WTC11 (cell line): ENCODE data around the gene RFX8.

Experiments
- CTCF ChIP-seq: fragments of 200-600 bp; IDR thresholded peaks from 2 replicates; pipeline ENCODE4 v1.8.0; 2022; ENCODE audit warnings: antibody characterized with exemption
- FOXK1 ChIP-seq: sonication (generic); formaldehyde crosslinking; IDR thresholded peaks from 2 replicates; pipeline ENCODE4 v1.8.0; 2022; ENCODE audit warnings: mild to moderate bottlenecking, moderate library complexity, missing genetic modification reagents
- MLX ChIP-seq: sonication (generic); formaldehyde crosslinking; IDR thresholded peaks from 2 replicates; pipeline ENCODE4 v1.8.1; 2023; ENCODE audit warnings: mild to moderate bottlenecking, missing genetic modification reagents, moderate library complexity
- NFE2L1 ChIP-seq: sonication (generic); formaldehyde crosslinking; IDR thresholded peaks from 2 replicates; pipeline ENCODE4 v1.8.1; 2023; ENCODE audit warnings: missing genetic modification reagents
- NR2C2 ChIP-seq: sonication (generic); formaldehyde crosslinking; IDR thresholded peaks from 2 replicates; pipeline ENCODE4 v1.8.0; 2022; ENCODE audit warnings: mild to moderate bottlenecking, missing genetic modification reagents
- RELA ChIP-seq: sonication (generic); formaldehyde crosslinking; IDR thresholded peaks from 2 replicates; pipeline ENCODE4 v1.8.1; 2022; ENCODE audit warnings: missing genetic modification reagents, mild to moderate bottlenecking, borderline replicate concordance
- STAT6 ChIP-seq: sonication (generic); formaldehyde crosslinking; conservative IDR thresholded peaks from 2 replicates; pipeline ENCODE4 v1.8.1; 2023; ENCODE audit warnings: mild to moderate bottlenecking, low read depth, missing genetic modification reagents, moderate library complexity
- USF2 ChIP-seq: sonication (generic); formaldehyde crosslinking; IDR thresholded peaks from 2 replicates; pipeline ENCODE4 v1.8.1; 2023; ENCODE audit warnings: mild to moderate bottlenecking, missing genetic modification reagents, moderate library complexity
- ZNF263 ChIP-seq: sonication (generic); formaldehyde crosslinking; IDR thresholded peaks from 2 replicates; pipeline ENCODE4 v1.8.1; 2022; ENCODE audit warnings: low read depth, mild to moderate bottlenecking, moderate library complexity, missing genetic modification reagents
- ZNF532 ChIP-seq: fragments of 250-450 bp; sonication (Bioruptor Pico); IDR thresholded peaks from 2 replicates; pipeline ENCODE4 v1.9.0; 2021; ENCODE audit warnings: mild to moderate bottlenecking, borderline replicate concordance
- TF ChIP-seq, protein P1 (sequence below): sonication (generic); formaldehyde crosslinking; IDR thresholded peaks from 2 replicates; pipeline ENCODE4 v1.8.0; 2022; ENCODE audit warnings: missing genetic modification reagents
- TF ChIP-seq, protein P2 (sequence below): sonication (generic); formaldehyde crosslinking; IDR thresholded peaks from 2 replicates; pipeline ENCODE4 v1.8.1; 2022; ENCODE audit warnings: low read depth, missing genetic modification reagents, borderline replicate concordance
- TF ChIP-seq, protein P3 (sequence below): sonication (generic); formaldehyde crosslinking; IDR thresholded peaks from 2 replicates; pipeline ENCODE4 v1.8.0; 2022; ENCODE audit warnings: mild to moderate bottlenecking, missing genetic modification reagents

- TF ChIP-seq CTCF, result no peak
- no peak for TF ChIP-seq RELA (CRISPR knock-in tag)
- TF ChIP-seq USF2 (CRISPR knock-in tag), result no peak
- TF ChIP-seq NR2C2 (CRISPR knock-in tag), result no peak
- TF ChIP-seq FOXK1 (CRISPR knock-in tag), result no peak
- TF ChIP-seq STAT6 (CRISPR knock-in tag), result no peak
- TF ChIP-seq MLX, result no peak
- TF ChIP-seq ZNF263 (CRISPR knock-in tag), result no peak
- TF ChIP-seq, protein P1, sequence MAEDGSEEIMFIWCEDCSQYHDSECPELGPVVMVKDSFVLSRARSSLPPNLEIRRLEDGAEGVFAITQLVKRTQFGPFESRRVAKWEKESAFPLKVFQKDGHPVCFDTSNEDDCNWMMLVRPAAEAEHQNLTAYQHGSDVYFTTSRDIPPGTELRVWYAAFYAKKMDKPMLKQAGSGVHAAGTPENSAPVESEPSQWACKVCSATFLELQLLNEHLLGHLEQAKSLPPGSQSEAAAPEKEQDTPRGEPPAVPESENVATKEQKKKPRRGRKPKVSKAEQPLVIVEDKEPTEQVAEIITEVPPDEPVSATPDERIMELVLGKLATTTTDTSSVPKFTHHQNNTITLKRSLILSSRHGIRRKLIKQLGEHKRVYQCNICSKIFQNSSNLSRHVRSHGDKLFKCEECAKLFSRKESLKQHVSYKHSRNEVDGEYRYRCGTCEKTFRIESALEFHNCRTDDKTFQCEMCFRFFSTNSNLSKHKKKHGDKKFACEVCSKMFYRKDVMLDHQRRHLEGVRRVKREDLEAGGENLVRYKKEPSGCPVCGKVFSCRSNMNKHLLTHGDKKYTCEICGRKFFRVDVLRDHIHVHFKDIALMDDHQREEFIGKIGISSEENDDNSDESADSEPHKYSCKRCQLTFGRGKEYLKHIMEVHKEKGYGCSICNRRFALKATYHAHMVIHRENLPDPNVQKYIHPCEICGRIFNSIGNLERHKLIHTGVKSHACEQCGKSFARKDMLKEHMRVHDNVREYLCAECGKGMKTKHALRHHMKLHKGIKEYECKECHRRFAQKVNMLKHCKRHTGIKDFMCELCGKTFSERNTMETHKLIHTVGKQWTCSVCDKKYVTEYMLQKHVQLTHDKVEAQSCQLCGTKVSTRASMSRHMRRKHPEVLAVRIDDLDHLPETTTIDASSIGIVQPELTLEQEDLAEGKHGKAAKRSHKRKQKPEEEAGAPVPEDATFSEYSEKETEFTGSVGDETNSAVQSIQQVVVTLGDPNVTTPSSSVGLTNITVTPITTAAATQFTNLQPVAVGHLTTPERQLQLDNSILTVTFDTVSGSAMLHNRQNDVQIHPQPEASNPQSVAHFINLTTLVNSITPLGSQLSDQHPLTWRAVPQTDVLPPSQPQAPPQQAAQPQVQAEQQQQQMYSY (CRISPR knock-in tag), result no peak
- no peak for TF ChIP-seq ZNF532
- TF ChIP-seq, protein P2, sequence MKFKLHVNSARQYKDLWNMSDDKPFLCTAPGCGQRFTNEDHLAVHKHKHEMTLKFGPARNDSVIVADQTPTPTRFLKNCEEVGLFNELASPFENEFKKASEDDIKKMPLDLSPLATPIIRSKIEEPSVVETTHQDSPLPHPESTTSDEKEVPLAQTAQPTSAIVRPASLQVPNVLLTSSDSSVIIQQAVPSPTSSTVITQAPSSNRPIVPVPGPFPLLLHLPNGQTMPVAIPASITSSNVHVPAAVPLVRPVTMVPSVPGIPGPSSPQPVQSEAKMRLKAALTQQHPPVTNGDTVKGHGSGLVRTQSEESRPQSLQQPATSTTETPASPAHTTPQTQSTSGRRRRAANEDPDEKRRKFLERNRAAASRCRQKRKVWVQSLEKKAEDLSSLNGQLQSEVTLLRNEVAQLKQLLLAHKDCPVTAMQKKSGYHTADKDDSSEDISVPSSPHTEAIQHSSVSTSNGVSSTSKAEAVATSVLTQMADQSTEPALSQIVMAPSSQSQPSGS (CRISPR knock-in tag), result no peak
- no peak for TF ChIP-seq NFE2L1
- TF ChIP-seq, protein P3, sequence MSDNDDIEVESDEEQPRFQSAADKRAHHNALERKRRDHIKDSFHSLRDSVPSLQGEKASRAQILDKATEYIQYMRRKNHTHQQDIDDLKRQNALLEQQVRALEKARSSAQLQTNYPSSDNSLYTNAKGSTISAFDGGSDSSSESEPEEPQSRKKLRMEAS (CRISPR knock-in tag), result no peak
These were observed 76.6 kb downstream of the RFX8 start for GRCh38 chr2:101398116-101398821.
